GM10266 (cell line): ENCODE data around the gene ARPC1B.
A peak's percentile ranks its signal among the peaks of the same experiment; 100 is the strongest.

Experiments
- DNase-seq: peaks from one replicate; pipeline ENCODE4 v3.0.0; 2012; ENCODE audit errors: extremely low spot score
- TF ChIP-seq, protein P1 (sequence below): IDR thresholded peaks from 2 replicates; pipeline ENCODE4 v1.5.1; 2012; ENCODE audit warnings: mild to moderate bottlenecking, low read depth; ENCODE audit not compliant: control insufficient read depth, insufficient read depth; ENCODE audit errors: missing control alignments

The ARPC1B gene

GRCh38 chr7:99362801-99363200, 11.7 kb upstream of the ARPC1B start:
- no peak for DNase-seq
- TF ChIP-seq, protein P1, sequence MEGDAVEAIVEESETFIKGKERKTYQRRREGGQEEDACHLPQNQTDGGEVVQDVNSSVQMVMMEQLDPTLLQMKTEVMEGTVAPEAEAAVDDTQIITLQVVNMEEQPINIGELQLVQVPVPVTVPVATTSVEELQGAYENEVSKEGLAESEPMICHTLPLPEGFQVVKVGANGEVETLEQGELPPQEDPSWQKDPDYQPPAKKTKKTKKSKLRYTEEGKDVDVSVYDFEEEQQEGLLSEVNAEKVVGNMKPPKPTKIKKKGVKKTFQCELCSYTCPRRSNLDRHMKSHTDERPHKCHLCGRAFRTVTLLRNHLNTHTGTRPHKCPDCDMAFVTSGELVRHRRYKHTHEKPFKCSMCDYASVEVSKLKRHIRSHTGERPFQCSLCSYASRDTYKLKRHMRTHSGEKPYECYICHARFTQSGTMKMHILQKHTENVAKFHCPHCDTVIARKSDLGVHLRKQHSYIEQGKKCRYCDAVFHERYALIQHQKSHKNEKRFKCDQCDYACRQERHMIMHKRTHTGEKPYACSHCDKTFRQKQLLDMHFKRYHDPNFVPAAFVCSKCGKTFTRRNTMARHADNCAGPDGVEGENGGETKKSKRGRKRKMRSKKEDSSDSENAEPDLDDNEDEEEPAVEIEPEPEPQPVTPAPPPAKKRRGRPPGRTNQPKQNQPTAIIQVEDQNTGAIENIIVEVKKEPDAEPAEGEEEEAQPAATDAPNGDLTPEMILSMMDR, result no peak

DNA sequence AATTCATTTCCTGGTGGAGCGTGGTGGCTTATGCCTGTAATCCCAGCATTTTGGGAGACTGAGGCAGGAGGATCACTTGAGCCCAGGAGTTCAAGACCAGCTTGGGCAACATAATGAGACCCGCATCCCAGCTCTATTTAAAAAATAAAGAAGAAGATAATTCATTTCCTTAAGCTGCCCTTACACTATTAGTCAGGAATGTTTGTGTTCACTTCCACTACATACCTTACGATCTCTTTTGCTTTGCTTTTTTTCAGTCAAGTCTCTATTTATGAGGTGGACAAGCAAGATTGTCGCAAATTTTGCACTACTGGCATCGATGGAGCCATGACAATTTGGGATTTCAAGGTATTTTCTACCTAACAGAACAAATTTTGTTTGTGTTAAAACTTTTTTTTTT, 11.2 kb upstream of the ARPC1B start:
- TF ChIP-seq, protein P1, result no peak
- DNase-seq, result no peak

GRCh38 chr7:99365318-99366141, 9.0 kb upstream of the ARPC1B start:
- peak; percentile 55 for DNase-seq
- TF ChIP-seq, protein P1, result peak; percentile 59

DNA sequence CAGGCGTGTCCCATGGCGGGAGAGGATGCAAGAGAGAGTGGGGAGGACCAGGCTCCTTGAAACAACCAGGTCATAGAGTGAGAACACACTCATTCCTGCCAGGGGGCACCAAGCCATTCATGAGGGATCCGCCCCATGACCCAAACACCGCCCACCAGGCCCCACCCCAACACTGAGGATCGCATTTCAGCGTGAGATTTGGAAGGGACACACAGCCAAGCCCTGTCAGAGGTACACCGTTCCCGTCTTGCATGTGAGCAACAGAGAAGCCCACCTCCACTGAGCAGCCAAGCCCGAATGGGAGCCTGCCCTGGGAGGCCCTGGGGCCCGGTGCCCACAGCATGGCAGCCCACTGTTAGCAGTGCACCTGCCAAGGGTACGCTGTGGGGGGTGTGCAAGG, 7.9 kb upstream of the ARPC1B start:
- TF ChIP-seq, protein P1, result no peak
- DNase-seq, result no peak

- TF ChIP-seq, protein P1, result no peak
- DNase-seq, result no peak
These were observed 5.7 kb upstream of the ARPC1B start for GRCh38 chr7:99368750-99369389.

- DNase-seq, result no peak
- TF ChIP-seq, protein P1, result no peak
These were observed 4.7 kb upstream of the ARPC1B start for GRCh38 chr7:99369767-99370391.
